IPS DF 6.9 (cell line): ENCODE results near the gene UBQLN1.
"Not testable (repeated sequence)": the region's sequence is repeated elsewhere in the genome, so short reads cannot be mapped to it uniquely, and the experiment has no call there.

Experiments used
- DNase-seq: peaks from one replicate; pipeline ENCODE4 v3.0.0-alpha.2; 2013; ENCODE audit warnings: low read depth, low spot score
- H3K27ac ChIP-seq: one replicate; pipeline ENCODE4 v1.5.1; 2013; ENCODE audit warnings: low read length, control low read depth
- H3K27me3 ChIP-seq: 2 replicates; pipeline ENCODE4 v1.6.1; 2013; ENCODE audit warnings: mild to moderate bottlenecking, low read length; ENCODE audit not compliant: control insufficient read depth, insufficient read depth
- H3K36me3 ChIP-seq: 2 replicates; pipeline ENCODE4 v1.6.1; 2013; ENCODE audit warnings: low read length; ENCODE audit not compliant: control insufficient read depth, insufficient read depth
- H3K4me1 ChIP-seq: 2 replicates; pipeline ENCODE4 v1.6.1; 2013; ENCODE audit warnings: low read length; ENCODE audit not compliant: control insufficient read depth, insufficient read depth
- H3K4me3 ChIP-seq: 2 replicates; pipeline ENCODE4 v1.5.1; 2013; ENCODE audit warnings: mild to moderate bottlenecking, low read length
- H3K9me3 ChIP-seq: 2 replicates; pipeline ENCODE4 v1.6.1; 2013; ENCODE audit warnings: low read length, inconsistent platforms; ENCODE audit not compliant: control insufficient read depth, insufficient read depth
- WGBS: extraction: QIAGEN DNeasy Blood & Tissue Kit; methylation state at CpG from one replicate; pipeline ENCODE4 v1.1.7; 2013; ENCODE audit warnings: mixed read lengths, missing lambda C conversion rate; ENCODE audit not compliant: insufficient read length, insufficient coverage; 5-methylcytosine and 5-hydroxymethylcytosine counted together

UBQLN1 gene

GRCh38 chr9:83622433-83622938, 85.3 kb downstream of the UBQLN1 start:
- no peak for DNase-seq
- Histone ChIP-seq H3K27me3 (no peaks in the 10 kb centered on the region), H3K9me3 (no peaks in the 10 kb centered on the region), H3K4me3 (peak overlapping the region; percentile 61; the same call in 1 of the 2 replicates), H3K36me3 (no peaks in the 10 kb centered on the region), H3K27ac (no peak overlapping the region), H3K4me1 (no peaks in the 10 kb centered on the region)
- WGBS, result no CpG with 5 or more reads among the region's 21 CpGs

GRCh38 chr9:83620841-83621636, 86.7 kb downstream of the UBQLN1 start:
- Histone ChIP-seq H3K4me1 (no peaks in the 10 kb centered on the region), H3K36me3 (no peaks in the 10 kb centered on the region), H3K27me3 (no peaks in the 10 kb centered on the region), H3K4me3 (no peak overlapping the region), H3K27ac (no peak overlapping the region), H3K9me3 (no peaks in the 10 kb centered on the region)
- WGBS, result no CpG with 5 or more reads among the region's 7 CpGs
- peak; percentile 58 for DNase-seq

GRCh38 chr9:83617299-83617698, 90.5 kb downstream of the UBQLN1 start:
- Histone ChIP-seq H3K27me3 (no peaks in the 10 kb centered on the region), H3K36me3 (no peaks in the 10 kb centered on the region), H3K9me3 (no peaks in the 10 kb centered on the region), H3K4me3 (no peak overlapping the region), H3K4me1 (no peaks in the 10 kb centered on the region), H3K27ac (no peak overlapping the region)
- DNase-seq, result no peak
- no CpG with 5 or more reads among the region's 1 CpG for WGBS

GRCh38 chr9:83613298-83613697, 94.5 kb downstream of the UBQLN1 start:
- no CpG with 5 or more reads among the region's 3 CpGs for WGBS
- not testable (repeated sequence) for DNase-seq, H3K27me3 ChIP-seq, H3K27ac ChIP-seq, H3K4me1 ChIP-seq, H3K4me3 ChIP-seq, H3K36me3 ChIP-seq, H3K9me3 ChIP-seq
